Stimulated activated CD4-positive, alpha-beta T cell treated with anti-CD3 and anti-CD28 coated beads, Interleukin-4, amount 100 ng/mL, for 1 hour (primary cell): ENCODE measurements around the gene NPHP1.
"Not testable (repeated sequence)": the region's sequence is repeated elsewhere in the genome, so short reads cannot be mapped to it uniquely, and the experiment has no call there.

Experiments used
- DNase-seq: peaks from one replicate; pipeline ENCODE4 v3.0.0-alpha.2; 2020

NPHP1 gene

GRCh38 chr2:110101901-110102803 is 102.7 kb downstream of the NPHP1 start:
- DNase-seq = no peak

- DNase-seq = no peak
Measured at GRCh38 chr2:110101280-110101844, 103.5 kb downstream of the NPHP1 start.

GRCh38 chr2:110100880-110101279 is 103.9 kb downstream of the NPHP1 start:
- not testable (repeated sequence) for DNase-seq

- no peak for DNase-seq
Measured at GRCh38 chr2:110100480-110100879, 104.3 kb downstream of the NPHP1 start.

- no peak for DNase-seq
Measured at GRCh38 chr2:110099471-110100225, 105.2 kb downstream of the NPHP1 start.

- no peak for DNase-seq
Measured at GRCh38 chr2:110099038-110099425, 105.8 kb downstream of the NPHP1 start.

GRCh38 chr2:110097506-110098220 is 107.2 kb downstream of the NPHP1 start:
- DNase-seq = no peak

- DNase-seq = no peak
Measured at GRCh38 chr2:110095994-110096633, 108.7 kb downstream of the NPHP1 start.

GRCh38 chr2:110094884-110095534 is 109.8 kb downstream of the NPHP1 start:
- DNase-seq = not testable (repeated sequence)

GRCh38 chr2:110093924-110094323 is 110.9 kb downstream of the NPHP1 start:
- not testable (repeated sequence) for DNase-seq

- not testable (repeated sequence) for DNase-seq
Measured at GRCh38 chr2:110090164-110090563, 114.6 kb downstream of the NPHP1 start.

GRCh38 chr2:110083757-110084156 is 121.1 kb downstream of the NPHP1 start:
- not testable (repeated sequence) for DNase-seq

GRCh38 chr2:110083162-110083561 is 121.7 kb downstream of the NPHP1 start:
- not testable (repeated sequence) for DNase-seq

- DNase-seq = not testable (repeated sequence)
Measured at GRCh38 chr2:110078104-110078503, 126.7 kb downstream of the NPHP1 start.

- not testable (repeated sequence) for DNase-seq
Measured at GRCh38 chr2:110075896-110076295, 128.9 kb downstream of the NPHP1 start.
